Left renal pelvis (tissue), 4 donors: ENCODE results near the gene ANXA11. TPM values are rescaled to one million over a fixed set of nuclear protein-coding genes. Genes with fewer than 3 reads are reported as not detected.
"Not testable (repeated sequence)": the region's sequence is repeated elsewhere in the genome, so short reads cannot be mapped to it uniquely, and the experiment has no call there.

ENCODE experiments used
- DNase-seq, 4 donors: peaks; one replicate each; pipeline ENCODE4 v3.0.0-alpha.2; 2013; ENCODE audit warnings: low read depth in 4 of 4, low spot score in 3 of 4
- polyA plus RNA-seq, 4 donors: library from polyadenylated mRNA; unstranded; fragments of 120-200 nt; gene quantifications; one replicate each; pipeline ENCODE4 v1.2.1, GENCODE V29; 2013; ENCODE audit not compliant: insufficient read length in 4 of 4

ANXA11 gene
- polyA plus RNA-seq, 4 donors = 110 to 147 (median 140) TPM

DNA sequence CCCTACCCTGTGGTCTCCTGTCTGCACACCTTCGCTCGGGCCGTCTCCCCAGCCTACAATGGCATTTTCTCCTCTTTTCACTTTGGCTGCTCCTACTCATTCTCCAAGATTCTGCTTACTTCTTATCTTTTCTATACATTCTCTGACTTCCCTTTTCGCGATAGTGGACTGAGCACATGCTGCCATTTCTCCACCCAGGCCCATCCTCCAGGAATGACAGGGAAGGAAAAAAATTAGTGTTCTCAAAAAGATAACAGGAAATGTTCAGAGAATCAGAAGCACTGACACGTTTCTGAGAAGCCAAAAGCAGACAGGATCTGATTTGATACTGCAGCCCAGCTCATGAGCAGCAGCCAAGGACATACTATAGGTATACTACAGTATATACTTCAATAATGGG lies 6.4 kb upstream of the ANXA11 start:
- DNase-seq = no peak

DNA sequence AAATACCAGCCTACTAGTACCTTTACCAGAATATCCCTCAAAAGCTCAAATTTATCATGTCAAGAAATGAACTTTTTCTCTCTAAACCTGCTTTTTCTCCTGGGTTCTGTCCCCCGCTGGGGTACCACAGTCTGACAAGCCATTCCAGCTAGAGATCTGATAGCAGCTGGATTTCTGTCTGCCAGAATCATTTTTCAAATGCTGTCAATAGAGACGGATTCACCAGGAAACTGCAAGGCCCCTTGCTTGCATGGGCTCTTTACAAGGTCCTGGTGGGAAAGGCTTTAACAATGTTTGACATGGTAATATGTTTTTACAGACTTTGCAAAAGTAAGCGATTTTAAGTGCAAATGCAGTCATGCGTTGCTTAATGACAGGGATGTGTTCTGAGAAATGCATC lies 4.9 kb upstream of the ANXA11 start:
- DNase-seq = no peak

DNA sequence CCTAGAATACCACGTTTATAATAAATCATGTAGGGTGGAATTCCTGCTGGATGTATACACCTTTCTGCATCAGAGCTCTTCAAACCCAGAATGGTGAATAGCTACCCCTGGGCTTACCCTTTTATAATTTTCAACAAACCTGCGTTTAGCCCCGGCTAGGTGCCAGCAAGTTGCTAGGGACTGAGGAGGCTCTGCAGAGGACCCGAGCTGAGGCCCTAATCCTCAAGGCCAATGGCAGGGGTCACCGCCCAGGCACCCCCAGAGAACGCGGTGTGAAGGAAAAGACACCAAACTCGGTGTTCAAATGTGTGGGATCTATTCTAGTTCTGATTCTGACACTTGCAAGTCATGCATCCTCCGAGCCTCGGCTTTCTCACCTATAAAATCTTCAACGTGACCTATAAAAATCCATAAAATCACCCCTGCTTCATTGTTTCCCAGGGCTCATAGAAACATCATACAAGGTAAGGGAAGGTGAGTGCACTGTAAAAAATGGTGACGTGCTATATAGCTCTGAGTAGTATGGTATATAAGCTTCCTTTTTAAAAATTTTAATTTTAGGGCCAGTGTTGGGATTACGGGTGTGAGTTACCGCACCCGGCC lies 2.5 kb upstream of the ANXA11 start:
- DNase-seq = no peak

DNA sequence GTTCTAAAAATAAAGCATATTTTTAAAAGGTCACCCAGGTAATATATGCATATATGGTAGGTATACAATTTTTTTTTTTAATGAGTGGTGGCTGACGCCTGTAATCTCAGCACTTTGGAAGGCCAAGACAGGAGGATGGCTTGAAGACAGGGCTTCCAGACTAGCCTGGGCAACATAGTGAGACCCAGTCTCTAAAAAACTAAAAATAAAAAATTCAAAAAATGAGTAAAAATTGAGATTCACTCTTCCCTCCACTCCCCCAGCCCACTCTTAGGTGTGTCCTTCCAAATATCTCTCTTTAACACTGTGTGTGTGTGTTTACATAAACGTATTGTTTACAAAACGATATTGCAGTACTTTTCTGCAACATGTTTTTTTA lies 929 bp upstream of the ANXA11 start:
- no peak for DNase-seq

DNA sequence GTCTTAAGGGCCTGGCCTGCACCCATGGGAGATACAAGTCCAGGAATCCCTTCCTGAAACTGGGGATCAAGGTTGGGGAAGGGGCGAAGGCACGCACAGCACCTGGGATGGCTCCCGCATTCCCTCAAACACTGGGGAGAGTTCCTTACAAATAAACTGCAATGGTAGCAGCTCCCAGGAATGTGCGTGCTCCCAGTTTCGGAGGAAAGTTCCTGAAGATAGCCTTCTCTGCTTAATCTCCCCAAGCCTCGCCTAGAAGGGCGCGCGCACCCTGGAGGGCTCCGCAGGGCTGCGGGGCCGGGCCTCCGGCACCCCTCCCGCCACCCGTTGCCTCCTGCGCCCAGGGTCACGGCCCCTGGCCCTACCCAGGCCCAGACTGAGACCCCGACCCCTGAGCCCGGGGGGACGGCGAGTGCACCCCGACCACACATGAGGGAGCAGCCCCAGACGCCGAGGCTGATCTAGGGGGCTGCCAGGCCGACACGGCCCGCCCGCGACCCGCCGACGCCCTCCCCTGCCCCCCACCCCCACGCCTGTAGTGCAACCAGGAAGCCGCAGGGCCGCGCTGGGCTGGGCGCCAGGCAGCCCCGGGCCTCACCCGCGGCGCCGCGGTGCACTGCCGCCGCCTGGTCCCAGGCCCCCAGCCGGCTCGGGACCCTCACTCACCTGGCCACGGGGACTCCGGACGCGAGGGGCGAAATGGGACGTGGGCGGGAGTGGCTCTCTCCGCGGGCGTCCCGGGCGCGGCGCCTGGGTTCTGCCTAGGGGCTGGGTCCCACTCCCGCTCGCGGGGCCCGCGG lies 460 bp downstream of the ANXA11 start:
- DNase-seq = no peak

DNA sequence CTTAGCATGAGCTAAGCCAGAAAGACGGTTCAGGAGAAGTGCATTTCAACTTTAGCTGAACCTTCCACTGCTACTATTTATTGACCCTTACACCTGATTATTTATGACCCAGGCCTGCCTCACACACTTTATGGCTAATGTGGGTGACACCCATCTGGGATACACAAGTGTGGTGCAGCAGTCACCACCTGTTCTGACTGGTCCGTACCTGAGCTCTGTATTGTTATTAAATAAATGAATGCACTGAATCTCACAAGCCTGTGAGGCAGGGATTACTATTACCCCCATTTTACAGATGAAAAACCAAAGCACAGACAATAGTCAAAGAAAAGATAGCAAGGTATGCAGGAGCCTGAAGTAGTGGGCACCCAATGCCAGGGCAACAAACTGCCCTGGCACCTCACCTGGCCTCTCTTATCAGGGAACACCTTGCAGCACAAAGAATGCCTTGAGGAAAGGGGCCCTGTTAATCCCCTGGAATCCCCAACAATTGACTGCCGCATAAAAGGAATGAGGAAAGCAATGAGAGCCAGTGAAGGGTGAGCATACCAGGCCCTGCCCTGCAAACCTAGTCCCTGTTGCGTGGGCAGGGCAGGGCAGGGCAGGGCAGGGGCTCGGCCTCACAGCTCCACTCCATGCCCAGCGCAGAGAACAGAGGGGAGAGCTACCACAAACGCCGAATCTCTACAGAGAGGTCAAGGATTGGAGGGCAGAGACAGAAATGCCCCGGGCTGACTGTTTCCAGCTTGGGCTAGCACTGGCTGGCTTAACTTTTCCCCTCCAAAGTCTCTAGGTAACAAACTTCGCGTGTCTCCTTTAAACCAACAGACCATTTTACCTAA lies 1.3 kb downstream of the ANXA11 start:
- no peak for DNase-seq

DNA sequence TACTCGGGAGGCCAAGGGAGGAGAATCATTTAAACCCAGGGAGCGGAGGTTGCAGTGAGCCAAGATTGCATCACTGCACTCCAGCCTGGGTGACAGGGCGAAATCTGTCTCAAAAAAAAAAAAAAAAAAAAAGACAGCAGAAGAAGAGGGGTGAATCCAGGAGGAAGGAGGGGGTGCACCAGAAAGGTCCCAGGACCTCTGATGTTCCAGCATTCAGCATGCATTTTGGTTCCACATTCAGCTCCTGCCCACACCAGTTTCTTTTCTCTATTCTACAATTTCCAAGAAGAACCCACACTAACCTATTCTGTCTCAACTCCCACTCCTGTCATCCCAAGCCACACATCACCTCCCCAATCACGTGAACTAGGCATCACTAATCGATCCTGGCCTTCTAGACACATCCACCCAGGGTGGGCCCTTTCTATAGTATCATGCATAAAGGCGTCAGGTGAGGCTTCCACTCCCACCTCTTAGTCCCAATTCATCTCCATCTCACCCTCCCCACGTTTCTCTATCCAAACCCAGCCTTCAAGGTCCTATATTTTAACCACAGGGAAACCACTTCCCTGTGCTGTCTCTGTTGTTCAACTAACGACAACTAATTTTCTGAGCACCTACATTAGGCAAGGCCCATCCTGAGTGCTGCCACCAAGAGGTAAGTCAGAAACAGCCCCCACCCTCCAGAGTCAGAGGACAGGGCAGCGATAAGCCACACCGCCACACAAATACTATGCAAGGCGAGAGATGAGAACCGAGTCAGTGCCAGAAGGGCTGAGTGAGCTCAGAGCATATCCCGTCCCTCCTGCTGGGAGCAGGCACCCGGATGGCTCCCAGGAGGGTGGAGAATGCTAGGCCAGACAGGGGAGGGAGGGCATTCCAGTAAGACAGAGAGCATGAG lies 2.2 kb downstream of the ANXA11 start:
- no peak for DNase-seq

DNA sequence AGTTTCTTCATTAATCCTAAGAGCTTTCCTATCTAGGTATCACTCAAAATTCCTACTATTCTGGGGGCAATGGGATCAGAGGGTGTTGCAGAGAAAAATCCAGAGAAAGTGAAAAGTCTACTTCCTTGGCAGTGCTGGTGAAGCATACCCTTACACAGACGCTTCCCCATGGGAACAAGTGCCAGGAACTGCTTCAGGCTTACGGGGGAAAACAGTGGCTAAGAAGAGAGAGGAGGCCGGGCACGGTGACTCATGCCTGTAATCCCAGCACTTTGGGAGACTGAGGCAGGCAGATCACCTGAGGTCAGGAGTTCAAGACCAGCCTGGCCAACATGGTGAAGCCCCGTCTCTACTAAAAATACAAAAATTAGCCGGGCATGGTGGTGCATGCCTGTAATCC lies 2.8 kb downstream of the ANXA11 start:
- DNase-seq = not testable (repeated sequence)

DNA sequence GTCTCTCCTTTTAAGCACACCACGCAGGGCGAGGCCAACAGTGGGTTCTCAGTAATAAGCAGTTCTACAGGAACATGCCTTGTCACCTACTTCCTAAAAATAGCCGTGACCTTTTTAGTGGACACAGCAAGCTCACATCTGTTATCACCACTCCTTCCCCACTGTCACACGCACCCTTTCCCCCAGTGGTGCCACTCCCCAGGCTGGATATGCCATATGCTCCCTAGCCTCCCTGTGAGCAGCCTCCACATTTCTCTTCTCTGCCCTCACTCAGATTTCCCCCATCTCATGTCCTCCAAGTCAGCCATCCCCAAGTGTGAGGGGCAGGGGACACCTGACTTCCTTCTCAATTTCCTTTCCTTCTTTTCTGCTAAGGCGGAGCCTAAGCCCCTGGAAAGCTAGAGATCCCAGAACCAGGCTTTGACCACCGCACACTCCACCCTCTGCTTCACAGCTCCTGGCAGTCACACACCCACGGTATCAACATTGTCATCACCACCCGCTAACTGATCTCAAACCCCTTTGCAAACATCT lies 3.7 kb downstream of the ANXA11 start:
- no peak for DNase-seq

DNA sequence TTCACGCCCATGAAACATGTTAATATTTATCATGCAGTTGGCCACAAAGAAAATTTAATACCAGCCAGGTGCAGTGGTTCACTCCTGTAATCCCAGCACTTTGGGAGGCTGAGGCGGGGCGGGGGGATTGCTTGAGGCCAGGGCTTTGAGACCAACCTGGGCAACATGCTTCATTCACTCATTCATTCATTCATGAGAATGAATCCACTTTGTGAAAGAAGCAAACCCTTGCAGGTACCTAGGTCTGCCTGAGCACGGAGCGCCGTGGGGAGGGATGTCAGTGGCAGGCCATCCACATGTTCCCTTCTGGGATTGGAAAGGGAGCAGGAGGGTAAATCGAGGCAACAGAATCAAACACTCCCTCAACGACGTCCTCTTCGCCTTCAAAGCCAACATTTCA lies 4.7 kb downstream of the ANXA11 start:
- DNase-seq = no peak

DNA sequence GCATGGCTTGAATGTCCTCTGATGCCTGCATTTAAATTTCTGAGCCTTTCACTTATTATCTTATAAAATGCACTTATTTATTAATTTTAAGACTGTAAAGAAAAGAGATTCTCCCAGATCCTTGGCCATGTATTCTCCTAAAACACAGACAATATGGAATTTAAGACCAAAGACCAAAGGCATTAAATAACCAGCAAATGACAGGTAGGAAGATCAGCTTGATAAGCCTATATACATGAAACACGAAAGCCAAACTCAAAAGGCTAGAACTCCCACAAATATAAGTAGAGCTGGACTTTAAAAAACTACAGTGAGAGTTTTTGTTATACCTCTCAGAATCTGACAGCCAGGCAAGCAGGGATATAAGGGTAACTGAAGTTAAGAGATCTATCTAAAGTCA lies 5.1 kb downstream of the ANXA11 start:
- no peak for DNase-seq

DNA sequence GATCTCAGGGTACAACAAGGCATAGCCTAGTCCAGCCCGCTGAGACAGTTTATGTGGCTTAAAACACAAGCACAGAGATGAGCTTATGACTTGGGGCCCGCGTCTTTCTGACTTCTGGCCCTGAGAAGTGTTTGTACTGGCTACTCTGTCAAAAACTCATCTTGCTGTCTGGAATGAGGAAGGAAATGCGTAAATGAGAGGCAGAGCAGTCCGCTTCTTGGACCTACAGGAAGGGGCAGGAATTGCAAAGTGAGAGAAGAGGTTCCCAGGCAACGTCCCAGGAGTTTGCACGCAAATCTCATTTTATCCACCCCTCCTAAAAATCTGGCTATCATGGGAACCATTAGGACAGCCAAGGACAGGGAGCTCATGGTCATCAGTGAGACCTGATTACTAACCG lies 5.5 kb downstream of the ANXA11 start:
- no peak for DNase-seq

DNA sequence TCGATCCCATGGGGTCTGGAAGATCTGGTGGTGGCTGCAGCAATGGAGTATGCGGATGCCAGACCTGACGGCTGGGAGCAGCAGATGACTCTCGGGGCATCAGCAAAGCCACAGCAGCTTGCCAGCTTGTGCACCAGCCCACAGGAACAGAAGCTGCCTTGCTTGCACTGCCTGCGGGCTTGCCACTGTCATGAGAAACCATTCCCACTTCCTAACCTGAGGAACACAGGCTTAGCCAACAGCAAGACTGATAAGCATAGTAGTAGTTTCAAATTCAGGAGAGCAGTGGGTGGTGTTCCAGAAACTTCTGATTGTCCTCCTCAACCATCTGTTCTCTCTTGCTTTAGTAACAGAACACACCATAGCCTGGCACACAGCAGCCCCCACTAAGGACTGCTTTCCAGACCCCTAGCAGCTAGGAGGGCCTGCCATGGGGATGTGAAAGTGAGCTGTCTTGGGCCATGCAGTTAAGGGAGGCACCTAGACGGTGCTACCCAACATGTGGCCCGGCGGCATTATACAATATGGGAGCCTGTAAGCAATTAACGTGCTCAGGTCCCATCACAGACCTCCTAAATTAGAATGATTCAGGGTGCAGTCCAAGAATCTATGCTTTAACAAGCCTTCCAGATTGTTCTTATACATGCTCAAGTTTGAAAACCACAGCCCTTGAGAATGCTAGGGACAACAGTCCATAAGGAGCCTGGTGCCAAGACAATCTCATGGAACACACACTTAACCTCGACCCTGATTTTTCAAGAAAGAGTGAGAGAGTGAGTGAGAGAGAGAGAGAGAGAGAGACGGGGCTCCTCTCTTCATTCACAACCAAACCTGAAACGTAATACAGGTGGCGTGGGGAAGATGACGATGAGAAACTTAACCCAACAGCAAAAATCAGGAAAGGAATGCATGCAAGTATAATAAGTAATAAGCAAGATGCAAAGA lies 7.1 kb downstream of the ANXA11 start:
- no peak for DNase-seq

DNA sequence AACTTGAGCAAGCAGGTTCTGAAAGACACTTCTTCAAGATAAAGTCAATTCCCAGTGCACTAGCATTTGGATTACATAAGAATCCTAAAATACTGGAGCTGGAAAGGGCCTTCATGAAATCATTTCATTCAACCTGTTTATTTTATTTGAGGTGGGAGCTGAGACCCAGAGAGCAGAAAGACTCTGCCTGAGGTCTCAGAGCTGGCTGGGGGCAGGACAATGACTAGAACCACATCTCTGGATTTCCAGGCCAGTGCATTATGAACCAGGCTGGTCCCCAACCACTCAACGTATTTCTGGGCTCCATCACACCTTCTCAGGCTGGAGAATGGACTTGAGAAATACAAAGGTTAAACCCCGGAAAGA lies 8.4 kb downstream of the ANXA11 start:
- DNase-seq = no peak

DNA sequence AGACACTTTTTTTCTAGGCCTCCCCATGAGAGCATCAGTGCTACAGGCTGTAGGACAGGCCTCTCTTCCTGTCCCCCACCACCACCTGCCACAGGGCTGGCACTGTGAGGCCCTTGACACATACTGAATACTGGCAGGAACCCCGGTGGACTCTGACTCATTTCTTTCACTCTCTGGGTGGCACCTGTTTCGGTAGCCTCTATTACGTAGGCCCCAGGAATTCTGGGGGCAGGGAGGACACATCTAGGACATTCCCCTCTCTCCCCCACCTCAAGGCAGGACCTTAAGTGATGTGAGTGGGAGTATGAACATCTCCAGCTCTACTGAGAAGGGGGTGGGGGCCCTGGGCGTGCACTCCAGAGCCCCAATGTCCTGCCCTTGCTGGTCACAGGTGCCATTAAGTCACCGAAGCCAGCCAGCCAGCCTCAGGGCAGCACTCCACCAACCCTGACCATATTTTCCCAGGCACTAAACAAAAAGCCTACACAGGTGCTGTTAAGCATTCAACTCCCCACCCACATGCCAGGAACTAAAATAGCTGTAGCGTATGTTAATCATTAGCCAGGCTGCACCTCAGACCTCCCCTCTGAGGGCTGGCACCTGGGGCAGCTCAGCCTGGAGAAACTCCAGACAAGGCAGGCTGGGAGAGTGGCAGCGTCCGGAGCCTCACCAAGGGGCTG lies 8.9 kb downstream of the ANXA11 start:
- peak in 3 of 4 donors; percentile 65 to 81 (median 78) for DNase-seq

DNA sequence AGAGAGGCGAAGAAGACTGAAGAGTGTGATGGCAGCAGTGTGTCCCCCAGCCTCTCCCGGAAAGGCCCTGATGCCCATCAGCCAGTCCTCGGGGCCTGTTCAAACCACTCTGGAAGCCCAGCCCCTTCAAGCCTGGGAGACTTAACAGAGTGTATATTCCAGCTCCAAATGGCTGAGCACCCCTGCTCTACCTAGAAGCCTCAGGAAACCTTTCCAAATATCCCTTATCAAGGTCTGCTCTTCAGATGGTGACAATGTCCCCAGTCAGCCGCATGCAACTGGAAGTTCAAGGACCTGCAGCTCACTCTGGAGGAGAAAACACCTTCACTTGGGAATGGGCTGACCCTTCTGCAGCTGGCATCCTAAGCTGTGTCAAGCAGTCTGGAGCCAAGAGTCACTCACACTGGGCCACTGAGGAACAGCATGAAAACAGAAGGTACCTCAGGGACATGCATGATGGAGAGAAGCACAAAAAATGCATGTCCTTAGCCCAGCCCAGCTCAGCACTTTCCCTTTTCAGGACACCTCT lies 10.2 kb downstream of the ANXA11 start:
- no peak for DNase-seq

DNA sequence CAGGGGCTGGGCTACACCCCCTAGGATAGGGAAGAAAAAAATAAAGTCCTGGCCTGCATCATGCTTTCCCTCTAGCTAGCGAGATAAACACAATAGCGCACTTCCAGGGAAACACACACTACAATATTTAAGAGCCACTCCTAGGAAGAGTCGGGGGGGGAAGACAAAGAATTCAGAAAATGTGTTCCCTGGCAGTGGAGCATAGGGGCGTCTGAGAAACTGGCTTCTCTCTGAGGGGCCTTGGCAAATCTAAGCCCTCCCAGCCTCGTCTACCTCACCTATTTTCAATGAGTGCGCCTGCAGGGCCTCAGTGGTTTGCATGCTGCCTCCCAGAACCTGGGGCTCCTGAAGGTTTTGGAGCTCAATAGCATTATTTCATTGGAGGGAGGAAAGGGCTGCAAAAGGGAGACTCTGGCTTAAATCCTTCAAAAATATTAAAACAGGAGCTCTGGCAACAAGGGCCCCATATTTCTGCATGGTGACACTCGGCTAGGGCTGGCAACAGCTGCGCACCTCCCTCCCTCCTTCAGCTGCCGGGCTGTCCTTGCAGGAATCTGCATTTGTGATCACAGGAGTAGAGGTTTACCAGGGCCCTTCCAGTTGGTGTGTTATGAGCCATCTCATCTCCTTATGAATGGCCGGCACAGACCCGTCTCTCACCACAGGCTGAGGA lies 10.8 kb downstream of the ANXA11 start:
- DNase-seq = no peak

DNA sequence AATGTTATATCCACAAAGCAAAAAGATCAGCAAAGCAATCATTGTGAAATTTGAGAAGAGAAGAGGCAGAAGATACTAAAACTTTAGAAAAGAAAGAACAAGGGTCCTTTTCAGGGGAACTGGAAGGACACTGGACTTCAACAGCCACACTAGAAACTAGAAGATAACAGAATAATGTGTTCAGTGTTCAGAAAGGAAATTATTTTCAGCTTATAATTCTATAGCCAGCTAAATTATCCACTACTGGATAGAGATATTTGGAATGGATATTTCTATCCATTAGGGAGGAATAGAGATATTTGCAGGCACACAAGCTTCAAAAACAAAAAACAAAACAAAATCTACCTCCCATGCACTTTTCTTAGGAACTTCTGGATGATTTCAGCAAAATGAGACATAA lies 12.8 kb downstream of the ANXA11 start:
- no peak for DNase-seq
